Endothelial cell of umbilical vein (primary cell): ENCODE measurements around the gene KIF2C. TPM values are rescaled to one million over a fixed set of nuclear protein-coding genes. Genes with fewer than 3 reads are reported as not detected.

Source experiments
- BruUV-seq: library from RNA; stranded (reverse); fragments of 400-500 nt; replicated peaks from 2 replicates; lab custom pipeline; 2021; lab: Mats Ljungman, UMichigan
- CTCF ChIA-PET: fragments of 300-600, 350-600 bp; sonication (Branson Sonifier 250); formaldehyde crosslinking; loops from one replicate; lab custom pipeline; 2021; ENCODE audit warnings: antibody characterized with exemption, inconsistent platforms; lab: Charles Lee
- POLR2A ChIA-PET: fragments of 300-600, 350-600 bp; sonication (Branson Sonifier 250); formaldehyde crosslinking; loops from one replicate; lab custom pipeline; 2021; ENCODE audit warnings: antibody characterized with exemption, inconsistent platforms; lab: Charles Lee
- DNase-seq: peaks from one replicate; pipeline ENCODE4 v3.0.0-alpha.2; 2011; ENCODE audit warnings: low read depth, low spot score
- FAIRE-seq: peaks from 2 replicates; lab custom pipeline; 2011; peaks lifted over from hg19 to GRCh38; lab: Jason Lieb, UNC
- H2AFZ ChIP-seq: 2 replicates; pipeline ENCODE4 v1.6.0; 2012; ENCODE audit warnings: low read depth, low read length, control low read depth, inconsistent platforms
- H3K27ac ChIP-seq: 2 replicates; pipeline ENCODE4 v1.5.1; 2011; ENCODE audit warnings: low read depth, mild to moderate bottlenecking, control low read depth, low read length, moderate library complexity; ENCODE audit not compliant: insufficient read depth
- H3K27me3 ChIP-seq, 2 experiments: 2 replicates each; pipeline versions ENCODE4 v1.6.0 to v1.6.1; 2011; ENCODE audit warnings: low read length in 2 of 2, mixed read lengths in 1 of 2; ENCODE audit not compliant: control insufficient read depth in 2 of 2, insufficient read depth in 2 of 2
- H3K36me3 ChIP-seq, 2 experiments: 2 replicates in 1 of 2; 3 replicates in 1 of 2; pipeline ENCODE4 v1.5.1; 2011; ENCODE audit warnings: low read length in 2 of 2, mild to moderate bottlenecking in 1 of 2, moderate library complexity in 1 of 2; ENCODE audit not compliant: control insufficient read depth in 2 of 2, insufficient read depth in 2 of 2; ENCODE audit errors: extremely low read depth in 1 of 2
- H3K4me1 ChIP-seq: 3 replicates; pipeline ENCODE4 v1.5.1; 2011; ENCODE audit warnings: mild to moderate bottlenecking, low read length; ENCODE audit not compliant: control insufficient read depth, insufficient read depth; ENCODE audit errors: extremely low read depth
- H3K4me2 ChIP-seq: 2 replicates; pipeline ENCODE4 v1.6.1; 2011; ENCODE audit warnings: low read length, control low read depth, mixed read lengths; ENCODE audit not compliant: insufficient read depth
- H3K4me3 ChIP-seq, 3 experiments: fragments of 200-600 bp in 1 of 3; sonication (generic), shearing (Covaris generic) in 1 of 3; replicated peaks in 1 of 3; 2 replicates each; pipeline ENCODE4 v1.5.1; 2011 to 2016; ENCODE audit warnings: control low read depth in 3 of 3, low read length in 3 of 3, mild to moderate bottlenecking in 2 of 3, inconsistent platforms in 1 of 3, low read depth in 1 of 3, moderate library complexity in 1 of 3; ENCODE audit not compliant: insufficient read depth in 1 of 3
- H3K79me2 ChIP-seq: 2 replicates; pipeline ENCODE4 v1.6.0; 2012; ENCODE audit warnings: low read length, inconsistent platforms; ENCODE audit not compliant: control insufficient read depth, insufficient read depth
- H3K9ac ChIP-seq: replicated peaks from 2 replicates; pipeline ENCODE3; 2011; ENCODE audit warnings: low read length, control low read depth; ENCODE audit not compliant: insufficient read depth; ENCODE audit errors: extremely low read depth
- H3K9me1 ChIP-seq: replicated peaks from 3 replicates; pipeline ENCODE4 v1.6.0; 2011; ENCODE audit warnings: mild to moderate bottlenecking, low read length; ENCODE audit not compliant: control insufficient read depth, insufficient read depth; ENCODE audit errors: extremely low read depth
- H3K9me3 ChIP-seq: replicated peaks from 2 replicates; pipeline ENCODE4 v1.5.1; 2012; ENCODE audit warnings: low read length, inconsistent platforms; ENCODE audit not compliant: control insufficient read depth, insufficient read depth
- H4K20me1 ChIP-seq: replicated peaks from 2 replicates; pipeline ENCODE3; 2011; ENCODE audit warnings: mild to moderate bottlenecking, low read length; ENCODE audit not compliant: control insufficient read depth, insufficient read depth; ENCODE audit errors: extremely low read depth
- FOS ChIP-seq: IDR thresholded peaks from 2 replicates; pipeline ENCODE4 v1.6.1; 2011; ENCODE audit warnings: mild to moderate bottlenecking, low read length, moderate library complexity, borderline replicate concordance; ENCODE audit not compliant: insufficient read depth
- GATA2 ChIP-seq: IDR thresholded peaks from 2 replicates; pipeline ENCODE4 v1.7.0; 2011; ENCODE audit warnings: low read depth, mild to moderate bottlenecking, moderate library complexity, mixed read lengths, low read length; ENCODE audit not compliant: insufficient read length, insufficient read depth
- JUN ChIP-seq: IDR thresholded peaks from 2 replicates; pipeline ENCODE4 v1.6.1; 2011; ENCODE audit warnings: borderline replicate concordance, low read depth; ENCODE audit not compliant: insufficient read length, insufficient read depth
- MYC ChIP-seq: IDR thresholded peaks from one replicate; pipeline ENCODE4 v1.6.1; 2011; ENCODE audit warnings: mild to moderate bottlenecking, low read depth, low read length
- POLR2A ChIP-seq: IDR thresholded peaks from 2 replicates; pipeline ENCODE4 v1.6.1; 2012; ENCODE audit warnings: low read depth, mild to moderate bottlenecking, control low read depth, low read length
- POLR2AphosphoS5 ChIP-seq: IDR thresholded peaks from 2 replicates; pipeline ENCODE4 v1.6.1; 2012; ENCODE audit warnings: low read depth, mild to moderate bottlenecking, control low read depth, low read length, moderate library complexity; ENCODE audit not compliant: insufficient read depth
- dilution Hi-C: fragments of 300-500 bp; cut with MboI; formaldehyde crosslinking; loops from one replicate; pipeline ENCODE4 v1.15.0; 2019; ENCODE audit warnings: low sequenced_read_pairs; ENCODE audit not compliant: extremely low pct_ligation_motif_present
- intact Hi-C: fragments of 100-400 bp; cut with micrococcal nuclease; formaldehyde crosslinking; loops from one replicate; pipeline ENCODE4 v1.10.0; 2022
- polyA plus RNA-seq, 4 experiments: library from polyadenylated mRNA; depleted of rRNA in 3 of 4; stranded (reverse) in 3 of 4; unstranded in 1 of 4; fragments of >200 nt; gene quantifications; 2 replicates each; pipeline versions ENCODE4 v1.2.1 to v1.2.3, GENCODE V29; 2011 to 2012; ENCODE audit warnings: missing spikeins in 1 of 4
- total RNA-seq: library from RNA; stranded (reverse); gene quantifications from 2 replicates; pipeline ENCODE4 v1.2.3, GENCODE V29; 2021
- TF ChIP-seq, protein P1 (sequence below), 2 donors: IDR thresholded peaks; 1 replicate in 1 of 2; 2 replicates in 1 of 2; pipeline ENCODE4 v1.5.1; 2011; ENCODE audit warnings: low read length in 2 of 2, mild to moderate bottlenecking in 2 of 2, moderate library complexity in 2 of 2, control low read depth in 1 of 2, inconsistent platforms in 1 of 2, low read depth in 1 of 2; ENCODE audit not compliant: insufficient read depth in 1 of 2; ENCODE audit errors: extremely low read depth in 1 of 2
- TF ChIP-seq, protein P2 (sequence below): IDR thresholded peaks from 2 replicates; pipeline ENCODE4 v1.6.1; 2011; ENCODE audit not compliant: insufficient read depth, insufficient read length

The KIF2C gene
- total and polyA plus RNA-seq, 2 donors (not counting 3 experiments of a cell fraction or from before 2014, with no cell fraction given): 27.1 to 53.7 TPM

DNA sequence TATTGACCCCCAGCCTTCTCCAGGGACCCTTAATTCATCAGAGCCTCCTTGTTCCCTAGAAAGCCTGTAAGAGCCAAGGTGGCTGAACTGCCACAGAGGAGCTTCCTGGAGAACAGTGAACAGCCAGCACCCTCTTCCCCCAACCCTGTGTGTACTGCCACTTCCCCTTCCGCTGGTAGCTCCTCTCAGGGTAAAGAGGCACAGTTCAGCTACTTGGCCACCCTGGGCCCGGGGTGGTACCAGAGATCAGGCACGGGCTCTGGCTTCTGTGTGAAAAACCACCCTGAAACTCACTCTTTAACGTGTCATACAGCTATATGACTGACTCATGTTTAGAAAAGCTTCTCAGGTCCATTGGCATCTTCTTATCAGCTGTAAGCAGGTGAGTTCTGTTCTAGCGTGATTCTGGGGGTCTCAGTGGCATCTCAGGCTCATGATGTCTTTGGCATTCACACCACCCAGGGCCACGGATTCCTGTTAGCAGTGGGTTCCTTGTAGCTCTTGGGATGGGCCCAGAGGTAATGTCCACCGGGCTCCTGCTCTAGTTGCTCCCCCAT is 42.8 kb upstream of the KIF2C start:
- FAIRE-seq: no peak
- H3K36me3 ChIP-seq: no peaks in the 10 kb centered on the region
- H3K4me1 ChIP-seq: no peaks in the 10 kb centered on the region
- peaks cover 0 to 12% of the 10 kb centered on the region in 2 experiments for H3K27me3 ChIP-seq
- POLR2A ChIA-PET: no interaction called here
- no peaks in the 10 kb centered on the region for H3K79me2 ChIP-seq
- H2AFZ ChIP-seq: no peak overlapping the region
- H3K4me3 ChIP-seq: no peak overlapping the region
- no peaks in the 10 kb centered on the region for H4K20me1 ChIP-seq
- no peak for DNase-seq
- no peaks in the 10 kb centered on the region for H3K9me3 ChIP-seq
- dilution Hi-C loops (no loop called here), intact Hi-C loops (no loop called here)
- TF ChIP-seq POLR2A (no peak), FOS (no peak), JUN (no peak), POLR2AphosphoS5 (no peak), MYC (no peak), GATA2 (no peak)
- TF ChIP-seq, protein P1, sequence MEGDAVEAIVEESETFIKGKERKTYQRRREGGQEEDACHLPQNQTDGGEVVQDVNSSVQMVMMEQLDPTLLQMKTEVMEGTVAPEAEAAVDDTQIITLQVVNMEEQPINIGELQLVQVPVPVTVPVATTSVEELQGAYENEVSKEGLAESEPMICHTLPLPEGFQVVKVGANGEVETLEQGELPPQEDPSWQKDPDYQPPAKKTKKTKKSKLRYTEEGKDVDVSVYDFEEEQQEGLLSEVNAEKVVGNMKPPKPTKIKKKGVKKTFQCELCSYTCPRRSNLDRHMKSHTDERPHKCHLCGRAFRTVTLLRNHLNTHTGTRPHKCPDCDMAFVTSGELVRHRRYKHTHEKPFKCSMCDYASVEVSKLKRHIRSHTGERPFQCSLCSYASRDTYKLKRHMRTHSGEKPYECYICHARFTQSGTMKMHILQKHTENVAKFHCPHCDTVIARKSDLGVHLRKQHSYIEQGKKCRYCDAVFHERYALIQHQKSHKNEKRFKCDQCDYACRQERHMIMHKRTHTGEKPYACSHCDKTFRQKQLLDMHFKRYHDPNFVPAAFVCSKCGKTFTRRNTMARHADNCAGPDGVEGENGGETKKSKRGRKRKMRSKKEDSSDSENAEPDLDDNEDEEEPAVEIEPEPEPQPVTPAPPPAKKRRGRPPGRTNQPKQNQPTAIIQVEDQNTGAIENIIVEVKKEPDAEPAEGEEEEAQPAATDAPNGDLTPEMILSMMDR (IDR thresholded peaks at IDR 0.05; ENCODE audit: extremely low read depth in 1 of 2, insufficient read depth in 1 of 2, low read depth in 1 of 2, low read length in 2 of 2): no peak
- TF ChIP-seq, protein P2, sequence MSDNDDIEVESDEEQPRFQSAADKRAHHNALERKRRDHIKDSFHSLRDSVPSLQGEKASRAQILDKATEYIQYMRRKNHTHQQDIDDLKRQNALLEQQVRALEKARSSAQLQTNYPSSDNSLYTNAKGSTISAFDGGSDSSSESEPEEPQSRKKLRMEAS: no peak
- no peak overlapping the region for H3K27ac ChIP-seq
- no peaks in the 10 kb centered on the region for H3K9me1 ChIP-seq
- no peak overlapping the region for H3K4me2 ChIP-seq
- CTCF ChIA-PET: interaction anchor here (1.3 to 1.9 kb wide), 3 partner anchors 17 to 319 kb away, joined by 3 to 4 read pairs (median 4); no protein-coding TSS in a partner anchor
- H3K9ac ChIP-seq: no peak overlapping the region
- BruUV-seq: no TSS peak
